Stimulated activated CD8-positive, alpha-beta memory T cell treated with anti-CD3 and anti-CD28 coated beads, Interleukin-12 subunit alpha, Interleukin-12 subunit beta, amount 100 ng/mL, for 1 hour (primary cell): ENCODE measurements around the gene HIVEP1.
A peak's percentile ranks its signal among the peaks of the same experiment; 100 is the strongest.

ENCODE experiments used
- DNase-seq: peaks from one replicate; pipeline ENCODE4 v3.0.0-alpha.2; 2020; ENCODE audit warnings: low read depth

HIVEP1 gene

GRCh38 chr6:11994875-11995461 lies 17.1 kb upstream of the HIVEP1 start:
- no peak for DNase-seq

- DNase-seq = no peak
Measured at GRCh38 chr6:11996751-11997150, 15.4 kb upstream of the HIVEP1 start.

GRCh38 chr6:11999246-11999645 lies 12.9 kb upstream of the HIVEP1 start:
- no peak for DNase-seq

- DNase-seq = no peak
Measured at GRCh38 chr6:12000174-12000573, 11.9 kb upstream of the HIVEP1 start.

- DNase-seq = no peak
Measured at GRCh38 chr6:12001004-12001705, 11.0 kb upstream of the HIVEP1 start.

GRCh38 chr6:12001706-12002435 lies 10.2 kb upstream of the HIVEP1 start:
- no peak for DNase-seq

- no peak for DNase-seq
Measured at GRCh38 chr6:12007473-12007872, 4.6 kb upstream of the HIVEP1 start.

GRCh38 chr6:12007887-12008286 lies 4.2 kb upstream of the HIVEP1 start:
- no peak for DNase-seq

GRCh38 chr6:12008366-12009179 lies 3.5 kb upstream of the HIVEP1 start:
- DNase-seq = peak; percentile 71

GRCh38 chr6:12009180-12009685 lies 2.9 kb upstream of the HIVEP1 start:
- DNase-seq = no peak

GRCh38 chr6:12009876-12010634 lies 2.1 kb upstream of the HIVEP1 start:
- DNase-seq = no peak

- no peak for DNase-seq
Measured at GRCh38 chr6:12010635-12011275, 1.4 kb upstream of the HIVEP1 start.

- DNase-seq = peak; percentile 95
Measured at GRCh38 chr6:12011276-12012037, 655 bp upstream of the HIVEP1 start.

- DNase-seq = peak; percentile 50
Measured at GRCh38 chr6:12012558-12013306, 620 bp downstream of the HIVEP1 start.

GRCh38 chr6:12013307-12013719 lies 1.2 kb downstream of the HIVEP1 start:
- no peak for DNase-seq

- no peak for DNase-seq
Measured at GRCh38 chr6:12014027-12014872, 2.1 kb downstream of the HIVEP1 start.

- DNase-seq = no peak
Measured at GRCh38 chr6:12014873-12015149, 2.7 kb downstream of the HIVEP1 start.

GRCh38 chr6:12017263-12017662 lies 5.2 kb downstream of the HIVEP1 start:
- DNase-seq = no peak
